H1 (cell line): ENCODE results near the gene ANAPC7.

Experiments used
- CHD1 ChIP-seq: IDR thresholded peaks from 2 replicates; pipeline ENCODE4 v1.6.1; 2012; ENCODE audit warnings: low read depth, low read length, improper control_type of control experiment
- RFX5 ChIP-seq: IDR thresholded peaks from 2 replicates; pipeline ENCODE4 v1.6.1; 2011; ENCODE audit warnings: low read depth, low read length, improper control_type of control experiment, borderline replicate concordance
- RNF2 ChIP-seq: fragments of 200-900, 300-1000 bp; sonication (generic); IDR thresholded peaks from 2 replicates; pipeline ENCODE4 v1.7.1; 2016; ENCODE audit warnings: borderline replicate concordance, low read depth, mild to moderate bottlenecking, antibody characterized with exemption, low read length; ENCODE audit not compliant: poor library complexity, severe bottlenecking; ENCODE audit errors: missing control alignments

DNA sequence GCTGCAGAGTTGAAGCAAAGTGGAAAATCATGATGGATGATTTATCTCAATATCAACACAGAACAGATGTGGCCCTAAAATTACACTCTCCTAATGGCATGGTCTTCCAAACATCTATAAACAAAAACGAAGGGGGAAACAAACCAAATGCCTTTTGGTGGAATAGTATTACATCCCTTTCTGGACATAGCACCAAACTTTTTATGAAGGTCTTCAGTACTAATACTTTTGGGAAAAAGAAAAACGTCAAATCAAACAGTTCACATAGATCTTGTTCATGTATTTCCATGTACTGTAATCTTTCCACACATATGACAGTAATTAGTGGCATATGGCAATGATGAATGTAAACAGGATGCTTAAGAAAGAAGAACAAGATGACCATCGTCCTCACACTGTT lies 22.9 kb upstream of the ANAPC7 start:
- TF ChIP-seq RFX5: no peak
- TF ChIP-seq RNF2: no peak
- TF ChIP-seq CHD1: no peak
